Gastroesophageal sphincter (tissue), 3 donors: ENCODE data around the gene SERPING1.

Experiments
- CTCF ChIP-seq, 4 experiments: fragments of 200-600 bp in 2 of 4; fragments of 450-650 bp in 2 of 4; sonication (generic) in 1 of 4; IDR thresholded peaks; one replicate each; pipeline ENCODE4 v1.5.1; 2017 to 2019; ENCODE audit warnings: antibody characterized with exemption in 4 of 4, mild to moderate bottlenecking in 2 of 4, moderate library complexity in 2 of 4
- POLR2A ChIP-seq, 2 donors: fragments of 450-650 bp; IDR thresholded peaks; one replicate each; pipeline ENCODE4 v1.6.1; 2017; ENCODE audit warnings: antibody characterized with exemption in 2 of 2, mild to moderate bottlenecking in 2 of 2, moderate library complexity in 1 of 2

- no peak for TF ChIP-seq CTCF (IDR thresholded peaks at IDR 0.05)
- no peak for TF ChIP-seq POLR2A (IDR thresholded peaks at IDR 0.05)
Observed at GRCh38 chr11:57551941-57552340, 45.5 kb upstream of the SERPING1 start.
